ENCODE measurements around the gene ANKRD60. TPM values are rescaled to one million over a fixed set of nuclear protein-coding genes. Genes with fewer than 3 reads are reported as not detected.

Gene ANKRD60
- total and polyA plus RNA-seq, 2 of the 4 experiments (the other 2 are of a cell fraction) = not detected

GRCh38 chr20:58218665-58219341, 9.7 kb downstream of the ANKRD60 start:
- Histone ChIP-seq H4K91ac (ENCODE audit: insufficient read depth, low read depth, low read length) (peak overlapping the region; percentile 79; the same call in 1 of the 2 replicates), H3K27ac (ENCODE audit: insufficient read depth, low read length) (0 out of 2 replicates have a peak overlapping the region, but pooled peaks have one; percentile 15), H3K9me1 (ENCODE audit: insufficient read depth, low read length) (no peaks in the 10 kb centered on the region), H2BK5ac (ENCODE audit: low read depth, low read length, poor library complexity, severe bottlenecking) (peak overlapping the region; percentile 42), H3K56ac (ENCODE audit: extremely low read depth, insufficient read depth, low read length) (no peak overlapping the region), H3K9ac (ENCODE audit: low read depth, low read length) (no peak overlapping the region; the same call in 1 of the 2 replicates), H3K4ac (ENCODE audit: low read depth, low read length) (no peak overlapping the region; the same call in 1 of the 2 replicates), H4K20me1 (ENCODE audit: insufficient read depth, low read length) (no peaks in the 10 kb centered on the region), H2BK120ac (ENCODE audit: low read depth, low read length) (no peak overlapping the region), H2AFZ (replicated peaks; ENCODE audit: low read length, poor library complexity) (peak overlapping the region; percentile 6), H3K14ac (replicated peaks; ENCODE audit: low read depth, low read length) (no peak overlapping the region), H4K5ac (ENCODE audit: low read depth, low read length) (peak overlapping the region; percentile 3; the same call in 1 of the 2 replicates), H3K4me2 (ENCODE audit: low read depth, low read length) (no peak overlapping the region; the same call in 1 of the 2 replicates), H3K23ac (ENCODE audit: low read depth, low read length) (no peak overlapping the region), H3K4me3 (ENCODE audit: insufficient read depth, low read depth, low read length) (no peak overlapping the region), H3K79me1 (ENCODE audit: low read depth in 1 of 2, low read length in 2 of 2) (no peaks in the 10 kb centered on the region), H3K27me3 (ENCODE audit: control insufficient read depth, insufficient read depth, low read length) (peaks cover 48% of the 10 kb centered on the region), H3K36me3 (ENCODE audit: control insufficient read depth, insufficient read depth, low read length) (no peaks in the 10 kb centered on the region), H2BK20ac (ENCODE audit: low read depth, low read length) (0 out of 2 replicates have a peak overlapping the region, but pooled peaks have one; percentile 6), H3K9me3 (ENCODE audit: control insufficient read depth, insufficient read depth, low read length) (peaks cover 6% of the 10 kb centered on the region), H4K8ac (ENCODE audit: low read depth in 2 of 2, low read length in 2 of 2) (peak overlapping the region; percentile 31 to 71; a peak in 2 of 4 replicates), H3K18ac (ENCODE audit: low read depth, low read length) (peak overlapping the region; percentile 37), H2BK15ac (ENCODE audit: low read depth, low read length) (peak overlapping the region; percentile 40; the same call in 1 of the 3 replicates), H2AK9ac (replicated peaks; ENCODE audit: low read depth, low read length, poor library complexity) (peak overlapping the region; percentile 23), H2AK5ac (ENCODE audit: low read depth, low read length) (peak overlapping the region; percentile 60; the same call in 1 of the 2 replicates), H3K4me1 (ENCODE audit: control insufficient read depth, insufficient read depth, low read length) (peaks cover 3% of the 10 kb centered on the region; the same call in 1 of the 2 replicates)
- intact Hi-C loops (cut with micrococcal nuclease) (loop anchor here (10.0 kb wide), 1 partner anchor 834 kb away; no protein-coding TSS in a partner anchor), dilution Hi-C loops (cut with HindIII; ENCODE audit: low sequenced_read_pairs, unreplicated experiment) (no loop called here), in situ Hi-C loops (cut with MboI; ENCODE audit: low sequenced_read_pairs) (loop anchor here (10.0 kb wide), 1 partner anchor 834 kb away; no protein-coding TSS in a partner anchor)
- BruUV-seq (replicated peaks) = no TSS peak
- ChIA-PET POLR2A (ENCODE audit: unreplicated experiment) (no interaction called here), CTCF (interaction anchor here (1.0 kb wide), 1 partner anchor 11 kb away, joined by 3 read pairs; no protein-coding TSS in a partner anchor)
- no peak for ATAC-seq (ENCODE audit: low read depth)
- no peak for DNase-seq
- WGBS, 2 experiments (ENCODE audit: extremely low coverage in 2 of 2, insufficient read length in 1 of 2) = 25% methylated on average over 2 of the region's 6 CpGs; no CpG with 5 or more reads in 1 of the 2 experiments
- TF ChIP-seq CTCF (conservative IDR thresholded peaks at IDR 0.05; ENCODE audit: low read depth, low read length) = no peak
- TF ChIP-seq MAFK (IDR thresholded peaks at IDR 0.05; ENCODE audit: low read depth, low read length) = no peak
- no peak for TF ChIP-seq USF2 (IDR thresholded peaks at IDR 0.05; ENCODE audit: low read depth, low read length)
- no peak for TF ChIP-seq RAD21 (IDR thresholded peaks at IDR 0.05; ENCODE audit: low read length)
- TF ChIP-seq NFE2L2 (IDR thresholded peaks at IDR 0.05; ENCODE audit: low read depth, low read length) = no peak
- TF ChIP-seq MXI1 (IDR thresholded peaks at IDR 0.05; ENCODE audit: borderline replicate concordance, low read depth, low read length) = no peak
- no peak for TF ChIP-seq RCOR1 (IDR thresholded peaks at IDR 0.05; ENCODE audit: insufficient replicate concordance, low read length)
- TF ChIP-seq FOS (IDR thresholded peaks at IDR 0.05; ENCODE audit: low read depth, low read length) = no peak
- no peak for TF ChIP-seq CHD1 (IDR thresholded peaks at IDR 0.05; ENCODE audit: low read depth, low read length)
- no peak for TF ChIP-seq RFX5 (IDR thresholded peaks at IDR 0.05; ENCODE audit: low read depth, low read length)
- no peak for TF ChIP-seq MAZ (IDR thresholded peaks at IDR 0.05; ENCODE audit: borderline replicate concordance, low read depth, low read length)
- no peak for TF ChIP-seq ELK1 (IDR thresholded peaks at IDR 0.05; ENCODE audit: borderline replicate concordance, low read depth, low read length)
- no peak for TF ChIP-seq CEBPB (IDR thresholded peaks at IDR 0.05; ENCODE audit: low read depth, low read length)
- TF ChIP-seq POLR2A (IDR thresholded peaks at IDR 0.05; ENCODE audit: low read depth, low read length) = no peak

Data from IMR-90 (cell line).